Esophagus muscularis mucosa (tissue), 4 donors: ENCODE results near the gene RAD18. TPM values are rescaled to one million over a fixed set of nuclear protein-coding genes. Genes with fewer than 3 reads are reported as not detected.

Experiments used
- DNase-seq: peaks from one replicate; pipeline ENCODE4 v3.0.0-alpha.2; 2017; ENCODE audit errors: extremely low spot score
- H3K27ac ChIP-seq, 4 donors: fragments of 200-600 bp; sonication (generic); replicated peaks in 1 of 4; 1 replicate in 3 of 4; 2 replicates in 1 of 4; pipeline ENCODE4 v1.5.1; 2016 to 2019; ENCODE audit warnings: mild to moderate bottlenecking in 1 of 4
- H3K27me3 ChIP-seq, 4 donors: fragments of 200-600 bp; sonication (generic); one replicate each; pipeline versions ENCODE4 v1.5.1 to v1.6.0; 2016 to 2019
- H3K36me3 ChIP-seq, 4 donors: fragments of 200-600 bp; sonication (generic); one replicate each; pipeline ENCODE4 v1.5.1; 2016 to 2019
- H3K4me1 ChIP-seq, 4 donors: fragments of 200-600 bp; sonication (generic); one replicate each; pipeline ENCODE4 v1.5.1; 2016 to 2019
- H3K4me3 ChIP-seq, 4 donors: fragments of 200-600 bp; sonication (generic); 1 replicate in 2 of 4; 2 replicates in 2 of 4; pipeline ENCODE4 v1.5.1; 2016 to 2019; ENCODE audit warnings: mild to moderate bottlenecking in 4 of 4, moderate library complexity in 1 of 4
- H3K9me3 ChIP-seq, 4 donors: fragments of 200-600 bp; sonication (generic); 1 replicate in 3 of 4; 2 replicates in 1 of 4; pipeline ENCODE4 v1.5.1; 2016 to 2019
- EP300 ChIP-seq: sonication (generic); formaldehyde crosslinking; IDR thresholded peaks from one replicate; pipeline ENCODE4 v1.6.1; 2017; ENCODE audit warnings: antibody characterized with exemption
- POLR2A ChIP-seq: fragments of 450-650 bp; IDR thresholded peaks from one replicate; pipeline ENCODE4 v1.6.1; 2017; ENCODE audit warnings: antibody characterized with exemption, moderate library complexity, mild to moderate bottlenecking, low read depth
- POLR2AphosphoS5 ChIP-seq, 2 donors: sonication (generic); formaldehyde crosslinking; IDR thresholded peaks; one replicate each; pipeline ENCODE4 v1.6.1; 2017; ENCODE audit warnings: antibody characterized with exemption in 2 of 2
- WGBS: methylation state at CpG from one replicate; pipeline ENCODE4 v1.1.5; 2018; 5-methylcytosine and 5-hydroxymethylcytosine counted together
- intact Hi-C: fragments of 100-400 bp; cut with DNase I; formaldehyde crosslinking; loops from one replicate; pipeline ENCODE4 v1.15.1; 2023
- total RNA-seq, 4 donors: library from RNA; depleted of rRNA; stranded (reverse); fragments of >200 nt; gene quantifications; one replicate each; pipeline versions ENCODE4 v1.1.0 to v1.2.1, GENCODE V29; 2016
- TF ChIP-seq, protein P1 (sequence below), 3 experiments: fragments of 200-600 bp in 2 of 3; fragments of 450-650 bp in 1 of 3; sonication (generic) in 2 of 3; IDR thresholded peaks; one replicate each; pipeline ENCODE4 v1.5.1; 2017 to 2019; ENCODE audit warnings: antibody characterized with exemption in 3 of 3, mild to moderate bottlenecking in 2 of 3, moderate library complexity in 1 of 3

The RAD18 gene
- total RNA-seq, 4 donors from 2014 or later: 3.4 to 6.6 (median 5.2) TPM

DNA sequence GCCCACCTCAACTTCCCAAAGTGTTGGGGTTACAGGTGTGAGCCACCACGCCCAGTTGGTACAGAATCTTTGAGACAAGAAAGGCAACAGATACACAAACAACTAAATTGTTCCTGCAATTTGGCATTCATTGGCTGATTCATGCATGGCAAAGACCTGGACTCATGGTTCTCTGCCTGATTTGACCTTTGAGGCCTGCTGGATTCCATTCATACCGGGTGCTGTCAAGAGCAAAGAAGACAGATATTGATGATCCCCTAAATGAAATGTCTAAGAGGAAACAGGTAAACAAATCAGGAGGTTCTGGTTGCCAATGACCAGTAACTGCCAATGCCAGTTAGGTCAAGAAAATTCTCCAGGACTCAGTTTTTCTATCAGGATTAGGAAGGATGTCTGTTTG lies 43.9 kb upstream of the RAD18 start:
- H3K36me3 ChIP-seq: peaks cover 0 to 7% (median 0%) of the 10 kb centered on the region in 4 donors
- DNase-seq: no peak
- 87% methylated on average over 2 of the region's 2 CpGs for WGBS
- H3K27ac ChIP-seq: no peak overlapping the region
- TF ChIP-seq POLR2AphosphoS5 (IDR thresholded peaks at IDR 0.05): no peak
- TF ChIP-seq, protein P1, sequence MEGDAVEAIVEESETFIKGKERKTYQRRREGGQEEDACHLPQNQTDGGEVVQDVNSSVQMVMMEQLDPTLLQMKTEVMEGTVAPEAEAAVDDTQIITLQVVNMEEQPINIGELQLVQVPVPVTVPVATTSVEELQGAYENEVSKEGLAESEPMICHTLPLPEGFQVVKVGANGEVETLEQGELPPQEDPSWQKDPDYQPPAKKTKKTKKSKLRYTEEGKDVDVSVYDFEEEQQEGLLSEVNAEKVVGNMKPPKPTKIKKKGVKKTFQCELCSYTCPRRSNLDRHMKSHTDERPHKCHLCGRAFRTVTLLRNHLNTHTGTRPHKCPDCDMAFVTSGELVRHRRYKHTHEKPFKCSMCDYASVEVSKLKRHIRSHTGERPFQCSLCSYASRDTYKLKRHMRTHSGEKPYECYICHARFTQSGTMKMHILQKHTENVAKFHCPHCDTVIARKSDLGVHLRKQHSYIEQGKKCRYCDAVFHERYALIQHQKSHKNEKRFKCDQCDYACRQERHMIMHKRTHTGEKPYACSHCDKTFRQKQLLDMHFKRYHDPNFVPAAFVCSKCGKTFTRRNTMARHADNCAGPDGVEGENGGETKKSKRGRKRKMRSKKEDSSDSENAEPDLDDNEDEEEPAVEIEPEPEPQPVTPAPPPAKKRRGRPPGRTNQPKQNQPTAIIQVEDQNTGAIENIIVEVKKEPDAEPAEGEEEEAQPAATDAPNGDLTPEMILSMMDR (IDR thresholded peaks at IDR 0.05): no peak
- no peak for TF ChIP-seq POLR2A
- TF ChIP-seq EP300: no peak
- no peaks in the 10 kb centered on the region for H3K27me3 ChIP-seq
- H3K4me1 ChIP-seq: no peaks in the 10 kb centered on the region
- intact Hi-C loops: no loop called here
- no peak overlapping the region for H3K4me3 ChIP-seq
- H3K9me3 ChIP-seq: no peaks in the 10 kb centered on the region

DNA sequence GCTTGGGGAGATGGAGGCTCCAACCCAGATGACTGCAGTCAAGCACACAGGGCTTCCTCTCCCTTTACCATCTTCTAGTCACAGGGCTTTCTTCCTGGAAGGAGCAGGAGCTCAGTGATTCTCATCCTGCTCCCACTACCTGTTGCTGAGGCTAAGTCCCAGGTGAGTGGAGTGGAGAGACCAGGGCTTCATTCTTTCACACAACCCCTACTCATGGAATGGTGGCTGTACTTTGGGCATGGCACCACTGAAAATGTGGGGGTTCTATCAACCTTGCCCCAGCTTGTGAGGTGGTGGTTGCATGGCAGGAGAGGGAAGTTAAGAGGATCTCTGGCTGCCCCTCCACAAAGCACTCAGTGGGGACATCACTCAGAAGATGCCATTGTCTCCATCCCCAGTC lies 36.8 kb upstream of the RAD18 start:
- Histone ChIP-seq H3K4me1 (peaks cover 9 to 15% (median 14%) of the 10 kb centered on the region in 4 donors), H3K27me3 (no peaks in the 10 kb centered on the region), H3K4me3 (no peak overlapping the region), H3K36me3 (no peaks in the 10 kb centered on the region), H3K27ac (no peak overlapping the region), H3K9me3 (no peaks in the 10 kb centered on the region)
- TF ChIP-seq EP300 (no peak), POLR2A (no peak), POLR2AphosphoS5 (IDR thresholded peaks at IDR 0.05) (no peak)
- TF ChIP-seq, protein P1 (IDR thresholded peaks at IDR 0.05): no peak
- intact Hi-C loops: no loop called here
- DNase-seq: no peak

DNA sequence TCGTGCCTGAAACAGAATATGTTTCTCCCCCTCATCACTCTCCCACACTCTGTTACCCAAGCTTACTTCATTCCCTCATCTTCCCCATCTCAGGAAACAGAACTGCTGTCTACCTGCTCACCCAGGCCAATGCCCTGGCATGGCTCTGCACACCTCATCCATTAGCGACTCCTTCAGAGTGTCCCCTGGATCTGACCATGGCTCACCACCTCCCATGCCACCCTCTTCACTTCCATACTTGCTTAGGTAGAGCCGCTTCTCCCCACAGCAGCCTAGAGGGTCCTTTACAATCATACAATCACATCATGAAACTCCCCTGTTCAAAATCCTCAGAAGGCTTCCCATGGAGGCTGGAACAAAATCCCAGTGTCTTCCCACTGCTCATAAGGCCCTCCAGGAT lies 33.9 kb upstream of the RAD18 start:
- Histone ChIP-seq H3K27ac (peak overlapping the region in 3 of 4 donors; percentile 6 to 25 (median 15)), H3K36me3 (no peaks in the 10 kb centered on the region), H3K4me1 (peaks cover 9 to 15% (median 14%) of the 10 kb centered on the region in 4 donors), H3K27me3 (no peaks in the 10 kb centered on the region), H3K4me3 (no peak overlapping the region), H3K9me3 (no peaks in the 10 kb centered on the region)
- intact Hi-C loops: no loop called here
- no peak for TF ChIP-seq POLR2A
- DNase-seq: no peak
- WGBS: 70% methylated on average over 3 of the region's 3 CpGs

DNA sequence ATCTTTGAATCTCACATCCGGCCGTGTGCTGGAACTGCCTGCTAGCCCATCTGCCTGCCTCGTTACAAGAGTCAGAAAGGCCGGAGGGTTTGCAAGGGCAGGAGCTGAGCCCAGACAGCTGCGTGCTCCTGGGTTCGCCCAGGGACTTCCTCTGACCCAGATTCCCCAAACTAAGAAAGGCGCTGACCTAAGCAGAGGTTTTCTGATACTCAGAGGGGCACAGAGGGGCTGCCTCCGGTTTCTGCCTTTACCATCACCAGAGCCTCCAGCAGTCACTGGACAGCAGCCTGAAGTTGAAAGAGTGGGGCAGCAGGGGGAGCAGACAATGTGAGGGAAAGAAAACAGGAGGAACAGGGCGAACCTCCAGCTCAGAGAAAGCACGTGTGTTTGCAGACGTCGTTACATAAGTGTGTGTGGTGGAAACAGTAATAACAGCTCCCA lies 33.4 kb upstream of the RAD18 start:
- 30% methylated on average over 12 of the region's 12 CpGs for whole genome bisulfite sequencing
- Histone ChIP-seq H3K27ac (peak overlapping the region in 3 of 4 donors; percentile 6 to 25 (median 15)), H3K4me1 (peaks cover 9 to 15% (median 14%) of the 10 kb centered on the region in 4 donors), H3K27me3 (no peaks in the 10 kb centered on the region), H3K36me3 (no peaks in the 10 kb centered on the region), H3K4me3 (peak overlapping the region in 1 of 4 donors; percentile 20), H3K9me3 (no peaks in the 10 kb centered on the region)
- TF ChIP-seq POLR2AphosphoS5 (IDR thresholded peaks at IDR 0.05) (peak in 1 of 2 donors; percentile 53), POLR2A (no peak), EP300 (no peak)
- TF ChIP-seq, protein P1 (IDR thresholded peaks at IDR 0.05): peak in 2 of 3 experiments; percentile 31 to 41
- no peak for DNase-seq
- intact Hi-C loops: no loop called here

DNA sequence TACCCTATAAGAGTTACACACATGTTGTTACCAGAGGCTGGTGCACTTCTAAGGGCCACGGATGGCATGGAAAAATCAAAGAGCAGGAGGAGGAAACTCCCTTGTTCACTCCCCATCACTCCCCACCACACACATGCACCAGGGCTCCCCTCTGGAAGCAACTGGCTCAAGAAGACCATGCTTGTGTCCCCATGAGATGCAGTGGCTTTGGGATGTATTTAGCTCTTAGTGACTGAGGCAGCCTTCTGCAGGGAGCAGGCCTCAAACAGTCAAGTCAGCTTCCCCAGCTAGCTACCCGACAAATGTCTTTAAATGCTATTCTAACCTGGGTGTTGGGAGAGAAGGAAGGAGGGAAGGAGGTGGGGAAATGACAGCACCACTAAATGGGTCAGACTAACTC lies 32.9 kb upstream of the RAD18 start:
- intact Hi-C loops: no loop called here
- Histone ChIP-seq H3K9me3 (no peaks in the 10 kb centered on the region), H3K4me3 (no peak overlapping the region), H3K4me1 (peaks cover 9 to 15% (median 14%) of the 10 kb centered on the region in 4 donors), H3K36me3 (no peaks in the 10 kb centered on the region), H3K27me3 (no peaks in the 10 kb centered on the region), H3K27ac (peak overlapping the region in 2 of 4 donors; percentile 15 to 25)
- 78% methylated on average over 2 of the region's 2 CpGs for WGBS
- DNase-seq: no peak
- TF ChIP-seq EP300: no peak
- TF ChIP-seq, protein P1 (IDR thresholded peaks at IDR 0.05): no peak
- TF ChIP-seq POLR2AphosphoS5 (IDR thresholded peaks at IDR 0.05): no peak
- no peak for TF ChIP-seq POLR2A
